GM12864 (cell line): Measurements from ENCODE around the gene CSRP1.
"Not testable (repeated sequence)": the region's sequence is repeated elsewhere in the genome, so short reads cannot be mapped to it uniquely, and the experiment has no call there.

Experiments
- DNase-seq: peaks from one replicate; pipeline ENCODE4 v3.0.0-alpha.2; 2011; ENCODE audit warnings: low read depth
- H3K4me3 ChIP-seq: 2 replicates; pipeline ENCODE4 v1.5.1; 2011; ENCODE audit warnings: mild to moderate bottlenecking, low read depth, low read length, control low read depth
- CTCF ChIP-seq: IDR thresholded peaks from 2 replicates; pipeline ENCODE4 v1.5.1; 2011; ENCODE audit warnings: low read depth, mild to moderate bottlenecking, moderate library complexity, low read length, control low read depth, inconsistent platforms; ENCODE audit errors: missing control alignments

CSRP1 gene

GRCh38 chr1:201498621-201499020 lies 8.3 kb downstream of the CSRP1 start:
- no peak for TF ChIP-seq CTCF
- DNase-seq = no peak
- no peak overlapping the region for H3K4me3 ChIP-seq

GRCh38 chr1:201497935-201498509 lies 8.9 kb downstream of the CSRP1 start:
- TF ChIP-seq CTCF = no peak
- no peak for DNase-seq
- no peak overlapping the region for H3K4me3 ChIP-seq

- DNase-seq = no peak
- no peak overlapping the region for H3K4me3 ChIP-seq
- TF ChIP-seq CTCF = no peak
Observed at GRCh38 chr1:201496296-201496690, 10.6 kb downstream of the CSRP1 start.

GRCh38 chr1:201495551-201496295 lies 11.2 kb downstream of the CSRP1 start:
- DNase-seq = no peak
- TF ChIP-seq CTCF = no peak
- no peak overlapping the region for H3K4me3 ChIP-seq

GRCh38 chr1:201493757-201494617 lies 12.9 kb downstream of the CSRP1 start:
- H3K4me3 ChIP-seq = no peak overlapping the region
- no peak for TF ChIP-seq CTCF
- DNase-seq = no peak

- not testable (repeated sequence) for H3K4me3 ChIP-seq
Observed at GRCh38 chr1:201493026-201493656, 13.8 kb downstream of the CSRP1 start.

More at GRCh38 chr1:201493026-201493656, 13.8 kb downstream of the CSRP1 start:
- DNase-seq = not testable (repeated sequence)
